Measurements from ENCODE around the gene MYBPHL.

MYBPHL gene

GRCh38 chr1:109277434-109278204, 29.2 kb downstream of the MYBPHL start:
- DNase-seq: peak; percentile 80

- no peak for DNase-seq
These were observed 31.0 kb downstream of the MYBPHL start for GRCh38 chr1:109275706-109276345.

- no peak for DNase-seq
These were observed 32.0 kb downstream of the MYBPHL start for GRCh38 chr1:109274533-109275476.

GRCh38 chr1:109273570-109274288, 33.1 kb downstream of the MYBPHL start:
- DNase-seq: no peak

- no peak for DNase-seq
These were observed 33.8 kb downstream of the MYBPHL start for GRCh38 chr1:109272831-109273547.

- DNase-seq: no peak
These were observed 34.6 kb downstream of the MYBPHL start for GRCh38 chr1:109272021-109272799.

GRCh38 chr1:109271458-109271857, 35.4 kb downstream of the MYBPHL start:
- DNase-seq: no peak

GRCh38 chr1:109270623-109271317, 36.0 kb downstream of the MYBPHL start:
- DNase-seq: no peak

- DNase-seq: no peak
These were observed 36.7 kb downstream of the MYBPHL start for GRCh38 chr1:109269981-109270622.

- DNase-seq: no peak
These were observed 37.4 kb downstream of the MYBPHL start for GRCh38 chr1:109269212-109269980.

GRCh38 chr1:109268431-109269211, 38.2 kb downstream of the MYBPHL start:
- no peak for DNase-seq

GRCh38 chr1:109267743-109268300, 39.0 kb downstream of the MYBPHL start:
- no peak for DNase-seq

- no peak for DNase-seq
These were observed 39.8 kb downstream of the MYBPHL start for GRCh38 chr1:109266965-109267364.

- no peak for DNase-seq
These were observed 41.0 kb downstream of the MYBPHL start for GRCh38 chr1:109265741-109266330.

- DNase-seq: no peak
These were observed 41.8 kb downstream of the MYBPHL start for GRCh38 chr1:109265016-109265415.

GRCh38 chr1:109264379-109264755, 42.4 kb downstream of the MYBPHL start:
- no peak for DNase-seq

GRCh38 chr1:109263597-109264378, 43.0 kb downstream of the MYBPHL start:
- peak; percentile 67 for DNase-seq

All from hematopoietic multipotent progenitor cell treated with erythropoietin and hydrocortisone succinate and interleukin-3 and kit ligand, for 8 days (in vitro differentiated cells).